Ovary (tissue), 9 donors: ENCODE data around the gene KAT5. TPM values are rescaled to one million over a fixed set of nuclear protein-coding genes. Genes with fewer than 3 reads are reported as not detected.

ENCODE experiments used
- DNase-seq, 5 donors: peaks; one replicate each; pipeline ENCODE4 v3.0.0-alpha.2; 2019 to 2020
- H3K27ac ChIP-seq, 2 donors: fragments of 200-600 bp; one replicate each; pipeline versions ENCODE4 v1.5.1 to v1.8.0; 2019 to 2022
- H3K27me3 ChIP-seq: fragments of 200-600 bp; one replicate; pipeline ENCODE4 v1.8.0; 2022
- H3K36me3 ChIP-seq: fragments of 200-600 bp; sonication (generic); one replicate; pipeline ENCODE4 v1.5.1; 2019
- H3K4me1 ChIP-seq: one replicate; pipeline ENCODE4 v1.8.1; 2013; ENCODE audit warnings: mild to moderate bottlenecking, moderate library complexity; ENCODE audit not compliant: insufficient read depth
- H3K4me3 ChIP-seq: fragments of 200-600 bp; sonication (generic); one replicate; pipeline ENCODE4 v1.5.1; 2017
- H3K9me3 ChIP-seq, 2 donors: fragments of 200-600 bp in 1 of 2; sonication (generic) in 1 of 2; one replicate each; pipeline versions ENCODE4 v1.5.1 to v1.8.1; 2013 to 2019; ENCODE audit warnings: mild to moderate bottlenecking in 1 of 2, moderate library complexity in 1 of 2
- EP300 ChIP-seq: sonication (generic); formaldehyde crosslinking; IDR thresholded peaks from one replicate; pipeline ENCODE4 v1.6.1; 2017; ENCODE audit warnings: antibody characterized with exemption
- POLR2A ChIP-seq: fragments of 450-650 bp; IDR thresholded peaks from one replicate; pipeline ENCODE4 v1.6.1; 2017; ENCODE audit warnings: antibody characterized with exemption, mild to moderate bottlenecking, moderate library complexity
- WGBS, 3 donors: extraction: QIAGEN DNeasy Blood & Tissue Kit in 1 of 3; methylation state at CpG; one replicate each; pipeline versions ENCODE4 v1.1.5 to v1.1.7; 2013 to 2017; 5-methylcytosine and 5-hydroxymethylcytosine counted together
- intact Hi-C, 4 donors: fragments of 100-400 bp; cut with DNase I; formaldehyde crosslinking; loops; one replicate each; pipeline versions ENCODE4 v1.11.0 to v1.15.1; 2022 to 2023
- polyA plus RNA-seq, 2 donors: library from polyadenylated mRNA; stranded (reverse); fragments of 200-250 nt in 1 of 2; fragments of 350-450 nt in 1 of 2; fragmentation: Illumina TruSeq in 1 of 2; extraction: RNeasy Lipid Tissue Mini Kit (QIAGEN cat#74804) in 1 of 2; gene quantifications; one replicate each; pipeline ENCODE4 v1.2.3, GENCODE V29; 2013 to 2014
- total RNA-seq, 7 donors: library from RNA; depleted of rRNA in 2 of 7; stranded (reverse); fragments of >200 nt in 2 of 7; fragmentation: NEBNext Ultra II Directional in 3 of 7; extraction: Animal tissue kit (Norgen Biotek cat#: 25700) in 3 of 7; gene quantifications; one replicate each; pipeline versions ENCODE4 v1.1.0 to v1.2.4, GENCODE V29; 2016 to 2023
- TF ChIP-seq, protein P1 (sequence below), 3 donors: fragments of 450-650 bp in 2 of 3; fragments of 200-600 bp in 1 of 3; IDR thresholded peaks; one replicate each; pipeline versions ENCODE4 v1.5.1 to v1.8.0; 2016 to 2022; ENCODE audit warnings: antibody characterized with exemption in 3 of 3, mild to moderate bottlenecking in 1 of 3
- donor health status: DM: no; HTN: no; CAD: no; lungs with moderate emphysema.
- donor health status: DM: no; HTN: no; CAD: no.
- donor health status: Bipolar disorder and iron deficiency.
- donor health status: DM: yes; HTN: yes; CAD: no.
- donor health status: DM: no; HTN: no; CAD: no.
- donor health status: DM: yes; HTN: yes; CAD: no.

Gene KAT5
- total and polyA plus RNA-seq, 9 donors = 56.1 to 110 (median 67.0) TPM

DNA sequence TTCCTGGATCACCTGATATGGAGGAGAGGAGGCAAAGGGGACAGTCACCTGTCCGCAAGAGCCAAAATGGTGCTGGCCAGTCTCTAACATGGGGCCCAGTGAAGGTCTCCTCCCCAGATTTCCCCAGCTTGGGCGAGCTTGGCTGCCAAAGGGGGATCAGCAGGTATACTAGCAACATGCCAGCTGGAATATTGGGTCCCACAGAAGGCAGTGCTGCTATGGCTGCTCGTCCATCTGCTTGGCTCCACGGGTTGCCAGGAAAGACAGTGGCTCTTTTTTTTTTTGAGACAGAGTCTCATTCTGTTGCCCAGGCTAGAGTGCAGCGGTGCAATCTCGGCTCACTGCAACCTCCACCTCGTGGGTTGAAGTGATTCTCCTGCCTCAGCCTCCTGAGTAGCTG is 12.7 kb upstream of the KAT5 start:
- Histone ChIP-seq H3K9me3 (no peaks in the 10 kb centered on the region), H3K27ac (no peak overlapping the region), H3K4me1 (no peaks in the 10 kb centered on the region), H3K27me3 (no peaks in the 10 kb centered on the region), H3K36me3 (no peaks in the 10 kb centered on the region), H3K4me3 (no peak overlapping the region)
- no peak for TF ChIP-seq POLR2A
- TF ChIP-seq, protein P1, sequence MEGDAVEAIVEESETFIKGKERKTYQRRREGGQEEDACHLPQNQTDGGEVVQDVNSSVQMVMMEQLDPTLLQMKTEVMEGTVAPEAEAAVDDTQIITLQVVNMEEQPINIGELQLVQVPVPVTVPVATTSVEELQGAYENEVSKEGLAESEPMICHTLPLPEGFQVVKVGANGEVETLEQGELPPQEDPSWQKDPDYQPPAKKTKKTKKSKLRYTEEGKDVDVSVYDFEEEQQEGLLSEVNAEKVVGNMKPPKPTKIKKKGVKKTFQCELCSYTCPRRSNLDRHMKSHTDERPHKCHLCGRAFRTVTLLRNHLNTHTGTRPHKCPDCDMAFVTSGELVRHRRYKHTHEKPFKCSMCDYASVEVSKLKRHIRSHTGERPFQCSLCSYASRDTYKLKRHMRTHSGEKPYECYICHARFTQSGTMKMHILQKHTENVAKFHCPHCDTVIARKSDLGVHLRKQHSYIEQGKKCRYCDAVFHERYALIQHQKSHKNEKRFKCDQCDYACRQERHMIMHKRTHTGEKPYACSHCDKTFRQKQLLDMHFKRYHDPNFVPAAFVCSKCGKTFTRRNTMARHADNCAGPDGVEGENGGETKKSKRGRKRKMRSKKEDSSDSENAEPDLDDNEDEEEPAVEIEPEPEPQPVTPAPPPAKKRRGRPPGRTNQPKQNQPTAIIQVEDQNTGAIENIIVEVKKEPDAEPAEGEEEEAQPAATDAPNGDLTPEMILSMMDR (IDR thresholded peaks at IDR 0.05) = no peak
- TF ChIP-seq EP300 = no peak
- WGBS, 3 donors = 68 to 76% (median 75%) methylated on average over 7 of the region's 7 CpGs
- intact Hi-C loops = no loop called here
- DNase-seq = no peak

- no peaks in the 10 kb centered on the region for H3K27me3 ChIP-seq
- H3K4me1 ChIP-seq = no peaks in the 10 kb centered on the region
- no peak for DNase-seq
- intact Hi-C loops = loop anchor here in 1 of 4 donors (10.0 kb wide), 1 partner anchor 66 kb away; the partner anchor contains the start of gene SIPA1
- TF ChIP-seq, protein P1 (IDR thresholded peaks at IDR 0.05) = no peak
- TF ChIP-seq POLR2A (no peak), EP300 (no peak)
- 73 to 79% (median 78%) methylated on average over 3 of the region's 3 CpGs for WGBS, 3 donors
- H3K9me3 ChIP-seq = no peaks in the 10 kb centered on the region
- no peaks in the 10 kb centered on the region for H3K36me3 ChIP-seq
- no peak overlapping the region for H3K27ac ChIP-seq
- H3K4me3 ChIP-seq = no peak overlapping the region
These were observed 11.7 kb upstream of the KAT5 start for GRCh38 chr11:65700399-65700798.

GRCh38 chr11:65701686-65702085 is 10.4 kb upstream of the KAT5 start:
- Histone ChIP-seq H3K4me1 (no peaks in the 10 kb centered on the region), H3K27ac (no peak overlapping the region), H3K27me3 (no peaks in the 10 kb centered on the region), H3K4me3 (no peak overlapping the region), H3K36me3 (no peaks in the 10 kb centered on the region), H3K9me3 (no peaks in the 10 kb centered on the region)
- 71 to 87% (median 73%) methylated on average over 1 of the region's 1 CpG for WGBS, 3 donors
- no peak for DNase-seq
- intact Hi-C loops = loop anchor here in 1 of 4 donors (10.0 kb wide), 1 partner anchor 67 kb away; the partner anchor contains the start of gene SIPA1
- TF ChIP-seq POLR2A (no peak), EP300 (no peak)
- TF ChIP-seq, protein P1 (IDR thresholded peaks at IDR 0.05) = no peak

DNA sequence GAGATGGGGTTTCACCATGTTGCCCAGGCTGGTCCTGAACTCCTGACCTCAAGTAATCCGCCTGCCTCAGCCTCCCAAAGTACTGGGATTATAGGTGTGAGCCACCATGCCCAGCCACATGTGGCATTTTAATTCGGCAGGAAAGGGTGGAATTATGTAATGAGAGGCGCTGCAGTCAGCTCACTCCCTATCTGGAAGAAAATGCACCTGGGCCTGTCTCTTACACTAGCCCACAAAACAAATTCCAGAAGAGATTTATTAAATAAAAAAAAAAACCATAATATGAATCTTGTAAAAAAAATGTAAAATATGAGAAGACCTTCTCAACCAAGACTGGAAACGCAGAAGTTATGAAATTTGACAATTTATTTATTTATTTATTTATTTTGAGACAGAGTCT is 8.2 kb upstream of the KAT5 start:
- Histone ChIP-seq H3K9me3 (no peaks in the 10 kb centered on the region), H3K36me3 (no peaks in the 10 kb centered on the region), H3K27ac (no peak overlapping the region), H3K4me3 (no peak overlapping the region), H3K4me1 (no peaks in the 10 kb centered on the region), H3K27me3 (no peaks in the 10 kb centered on the region)
- intact Hi-C loops = loop anchor here in 1 of 4 donors (10.0 kb wide), 1 partner anchor 69 kb away; the partner anchor contains the start of gene SIPA1
- no peak for DNase-seq
- TF ChIP-seq, protein P1 (IDR thresholded peaks at IDR 0.05) = no peak
- no peak for TF ChIP-seq POLR2A
- no peak for TF ChIP-seq EP300
- 52 to 58% (median 55%) methylated on average over 4 of the region's 4 CpGs for WGBS, 3 donors
